Measurements from ENCODE around the gene SLC25A51. TPM values are rescaled to one million over a fixed set of nuclear protein-coding genes. Genes with fewer than 3 reads are reported as not detected.
A peak's percentile ranks its signal among the peaks of the same experiment; 100 is the strongest.

Gene SLC25A51
- total RNA-seq, 4 donors from 2014 or later: 21.0 to 31.6 (median 26.1) TPM

DNA sequence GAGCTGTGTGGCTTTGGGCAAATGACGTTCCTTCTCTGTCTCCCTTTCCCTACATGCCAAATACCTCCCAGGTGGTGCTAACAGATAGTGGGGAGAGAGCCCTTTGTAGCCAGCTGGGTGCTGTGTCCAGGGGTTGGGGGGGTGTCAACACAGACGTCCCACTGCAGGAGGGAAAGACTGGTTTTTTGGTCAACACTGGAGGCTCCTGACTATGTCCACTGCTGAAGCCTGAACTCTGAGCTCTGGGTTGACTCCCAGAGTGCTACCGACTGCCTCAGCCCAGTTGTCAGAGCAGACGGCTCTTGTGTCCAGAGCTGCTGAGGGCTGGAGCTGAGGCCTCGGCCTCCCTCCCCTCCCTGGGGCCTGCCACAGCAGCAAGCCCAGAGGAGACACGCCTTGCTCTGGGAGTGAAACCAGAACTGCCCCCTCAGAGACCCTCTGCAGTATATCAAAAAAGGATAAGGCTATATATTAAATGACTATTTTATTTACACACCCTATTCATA, 14.8 kb upstream of the SLC25A51 start:
- 84% methylated on average over 5 of the region's 6 CpGs for WGBS
- TF ChIP-seq EP300 (IDR thresholded peaks at IDR 0.05) (no peak), POLR2A (IDR thresholded peaks at IDR 0.05) (no peak), POLR2AphosphoS5 (IDR thresholded peaks at IDR 0.05) (no peak)
- TF ChIP-seq, protein P1, sequence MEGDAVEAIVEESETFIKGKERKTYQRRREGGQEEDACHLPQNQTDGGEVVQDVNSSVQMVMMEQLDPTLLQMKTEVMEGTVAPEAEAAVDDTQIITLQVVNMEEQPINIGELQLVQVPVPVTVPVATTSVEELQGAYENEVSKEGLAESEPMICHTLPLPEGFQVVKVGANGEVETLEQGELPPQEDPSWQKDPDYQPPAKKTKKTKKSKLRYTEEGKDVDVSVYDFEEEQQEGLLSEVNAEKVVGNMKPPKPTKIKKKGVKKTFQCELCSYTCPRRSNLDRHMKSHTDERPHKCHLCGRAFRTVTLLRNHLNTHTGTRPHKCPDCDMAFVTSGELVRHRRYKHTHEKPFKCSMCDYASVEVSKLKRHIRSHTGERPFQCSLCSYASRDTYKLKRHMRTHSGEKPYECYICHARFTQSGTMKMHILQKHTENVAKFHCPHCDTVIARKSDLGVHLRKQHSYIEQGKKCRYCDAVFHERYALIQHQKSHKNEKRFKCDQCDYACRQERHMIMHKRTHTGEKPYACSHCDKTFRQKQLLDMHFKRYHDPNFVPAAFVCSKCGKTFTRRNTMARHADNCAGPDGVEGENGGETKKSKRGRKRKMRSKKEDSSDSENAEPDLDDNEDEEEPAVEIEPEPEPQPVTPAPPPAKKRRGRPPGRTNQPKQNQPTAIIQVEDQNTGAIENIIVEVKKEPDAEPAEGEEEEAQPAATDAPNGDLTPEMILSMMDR (IDR thresholded peaks at IDR 0.05): no peak
- Histone ChIP-seq H3K36me3 (peaks cover 4% of the 10 kb centered on the region), H3K27ac (no peak overlapping the region), H3K9me3 (no peaks in the 10 kb centered on the region), H3K27me3 (no peaks in the 10 kb centered on the region), H3K4me3 (no peak overlapping the region), H3K4me1 (peaks cover 31% of the 10 kb centered on the region)
- DNase-seq (ENCODE audit: low spot score in 2 of 2): no peak

DNA sequence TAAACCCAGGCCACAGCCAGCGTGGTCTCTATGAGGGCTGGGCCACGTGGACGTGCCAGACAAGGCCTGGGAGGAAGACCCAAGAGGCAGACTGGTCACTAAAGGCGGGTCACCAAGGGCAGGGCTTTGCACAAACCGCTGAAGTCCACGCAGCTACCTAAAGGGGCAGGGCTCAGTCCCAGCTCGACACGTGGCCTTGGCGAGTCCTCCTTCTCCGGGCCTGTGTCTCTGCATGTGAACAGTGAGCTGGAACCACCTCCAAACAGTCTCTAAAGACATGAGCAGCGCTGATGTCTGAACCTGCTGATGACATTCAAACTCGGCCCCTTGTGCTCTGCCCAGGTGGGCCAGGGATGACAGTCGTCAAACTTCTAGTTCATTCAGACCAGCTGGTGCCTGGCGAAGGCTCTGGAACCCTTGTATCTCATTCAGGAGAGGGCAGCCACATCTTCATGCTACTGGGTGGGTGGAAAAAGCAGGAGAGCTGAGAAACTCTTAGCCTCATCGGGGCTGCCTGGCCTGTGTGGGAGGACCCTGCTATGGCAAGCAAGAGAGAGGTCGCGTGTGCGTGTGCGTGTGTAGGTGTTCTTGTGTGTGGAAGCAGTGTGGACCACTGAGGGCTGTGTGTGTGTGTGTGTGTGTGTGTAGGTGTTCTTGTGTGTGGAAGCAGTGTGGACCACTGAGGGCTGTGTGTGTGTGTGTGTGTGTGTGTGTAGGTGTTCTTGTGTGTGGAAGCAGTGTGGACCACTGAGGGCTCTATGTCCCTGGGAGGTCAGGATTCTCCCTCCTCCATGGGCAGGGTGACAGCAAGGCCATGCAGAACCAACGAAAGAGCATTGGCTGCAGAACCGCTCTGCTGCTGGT, 14.1 kb upstream of the SLC25A51 start:
- Histone ChIP-seq H3K9me3 (no peaks in the 10 kb centered on the region), H3K36me3 (peaks cover 4% of the 10 kb centered on the region), H3K4me1 (peaks cover 35% of the 10 kb centered on the region), H3K27ac (no peak overlapping the region), H3K4me3 (no peak overlapping the region), H3K27me3 (no peaks in the 10 kb centered on the region)
- TF ChIP-seq POLR2AphosphoS5 (IDR thresholded peaks at IDR 0.05) (no peak), EP300 (IDR thresholded peaks at IDR 0.05) (no peak), POLR2A (IDR thresholded peaks at IDR 0.05) (no peak)
- TF ChIP-seq, protein P1 (IDR thresholded peaks at IDR 0.05): no peak
- 83% methylated on average over 15 of the region's 21 CpGs for WGBS
- no peak for DNase-seq (ENCODE audit: low spot score in 2 of 2)

DNA sequence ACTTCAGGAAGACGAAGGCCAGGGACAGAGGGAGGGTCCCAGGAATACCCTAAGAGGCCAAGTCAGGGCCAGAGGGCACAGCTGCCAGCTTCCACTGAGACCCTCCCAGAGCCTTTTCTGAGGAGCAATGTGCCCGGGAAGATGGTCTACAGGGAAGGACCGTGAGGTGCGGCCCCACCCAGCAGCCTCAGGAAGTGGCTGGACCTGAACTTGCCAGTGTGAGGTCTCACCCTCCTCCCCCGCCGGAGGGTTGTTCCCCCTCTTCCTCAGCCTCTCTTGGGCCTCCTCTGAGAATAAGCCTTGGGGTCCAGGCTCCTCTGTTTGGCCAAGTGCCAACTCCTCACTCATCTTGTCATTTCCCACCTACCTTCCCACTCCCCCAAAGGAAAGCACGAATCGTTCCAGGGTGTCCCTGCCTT, 13.4 kb upstream of the SLC25A51 start:
- H3K36me3 ChIP-seq: peaks cover 4% of the 10 kb centered on the region
- DNase-seq (ENCODE audit: low spot score in 2 of 2): no peak
- no peak overlapping the region for H3K4me3 ChIP-seq
- H3K4me1 ChIP-seq: peaks cover 31% of the 10 kb centered on the region
- H3K27ac ChIP-seq: peak overlapping the region; percentile 36
- no peaks in the 10 kb centered on the region for H3K9me3 ChIP-seq
- WGBS: 59% methylated on average over 8 of the region's 8 CpGs
- no peaks in the 10 kb centered on the region for H3K27me3 ChIP-seq
- TF ChIP-seq POLR2A (IDR thresholded peaks at IDR 0.05) (no peak), POLR2AphosphoS5 (IDR thresholded peaks at IDR 0.05) (no peak), EP300 (IDR thresholded peaks at IDR 0.05) (no peak)
- TF ChIP-seq, protein P1 (IDR thresholded peaks at IDR 0.05): no peak

GRCh38 chr9:37916471-37917312, 12.8 kb upstream of the SLC25A51 start:
- Histone ChIP-seq H3K4me1 (peaks cover 25% of the 10 kb centered on the region), H3K36me3 (peaks cover 4% of the 10 kb centered on the region), H3K27ac (peak overlapping the region; percentile 51), H3K4me3 (no peak overlapping the region), H3K9me3 (no peaks in the 10 kb centered on the region), H3K27me3 (no peaks in the 10 kb centered on the region)
- DNase-seq (ENCODE audit: low spot score in 2 of 2): no peak
- 79% methylated on average over 15 of the region's 18 CpGs for WGBS
- TF ChIP-seq, protein P1 (IDR thresholded peaks at IDR 0.05): no peak
- TF ChIP-seq EP300 (IDR thresholded peaks at IDR 0.05) (no peak), POLR2A (IDR thresholded peaks at IDR 0.05) (no peak), POLR2AphosphoS5 (IDR thresholded peaks at IDR 0.05) (no peak)
